Epidermal melanocyte (primary cell): Measurements from ENCODE around the gene NPIPB9.

ENCODE experiments used
- DNase-seq: peaks from one replicate; pipeline ENCODE4 v3.0.0; 2011; ENCODE audit warnings: low spot score; ENCODE audit not compliant: insufficient read length

Gene NPIPB9

GRCh38 chr16:28821874-28822519 is 70.4 kb downstream of the NPIPB9 start:
- no peak for DNase-seq
